ENCODE results near the gene IDI2.
"Not testable (repeated sequence)": the region's sequence is repeated elsewhere in the genome, so short reads cannot be mapped to it uniquely, and the experiment has no call there.

IDI2 gene

DNA sequence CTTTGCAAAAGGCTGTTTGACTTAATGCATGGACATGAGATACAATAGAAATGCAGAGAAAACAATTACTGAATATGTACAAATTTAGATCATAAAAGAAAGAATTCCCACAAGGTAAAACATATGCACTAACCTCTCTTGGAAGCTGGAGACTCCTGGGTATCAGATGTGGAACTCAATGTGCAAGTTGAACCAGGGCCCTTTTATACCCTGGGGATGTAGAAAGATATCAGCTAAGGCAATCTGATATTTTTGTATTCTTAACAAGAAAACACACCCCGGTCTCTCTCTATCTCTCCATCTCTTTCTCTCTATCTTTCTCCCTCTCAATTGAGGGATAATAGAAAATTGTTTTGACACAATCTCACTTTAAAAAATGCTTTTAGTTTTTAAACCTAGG lies at the start of gene IDI2:
TSS of gene IDI2 (minus strand) at position 177 of the 400 bp plus-strand sequence. CDS start 1,136 bp downstream, outside the sequence.
- no peak for DNase-seq

DNA sequence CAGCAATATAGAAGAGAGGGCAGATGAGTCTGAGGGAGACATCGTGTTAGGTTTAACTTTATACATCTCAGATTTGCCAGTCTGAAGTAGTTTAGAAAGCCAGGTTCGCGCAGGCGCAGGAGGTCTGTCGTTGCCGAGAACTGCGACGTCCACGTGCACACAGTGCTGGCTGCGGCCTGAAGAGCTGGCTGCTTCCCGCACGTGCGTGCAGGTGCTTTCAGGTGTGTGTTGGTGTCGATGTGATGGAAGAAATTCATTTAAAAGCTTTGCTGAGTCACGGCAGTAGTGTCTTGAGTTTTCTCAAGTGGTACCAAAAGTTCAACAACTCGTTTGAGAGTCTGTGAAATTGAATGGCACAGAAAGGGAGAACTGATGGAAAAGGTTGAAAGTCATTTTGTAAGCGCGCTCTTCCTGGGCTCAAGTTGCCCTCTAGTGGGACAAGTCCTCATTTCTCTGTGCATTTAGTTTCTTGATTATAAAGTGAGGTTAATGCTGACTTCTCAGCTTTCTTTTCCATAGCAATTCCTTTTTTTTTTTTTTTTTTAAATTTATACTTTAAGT lies 49.2 kb upstream of the IDI2 start:
- DNase-seq: no peak

DNA sequence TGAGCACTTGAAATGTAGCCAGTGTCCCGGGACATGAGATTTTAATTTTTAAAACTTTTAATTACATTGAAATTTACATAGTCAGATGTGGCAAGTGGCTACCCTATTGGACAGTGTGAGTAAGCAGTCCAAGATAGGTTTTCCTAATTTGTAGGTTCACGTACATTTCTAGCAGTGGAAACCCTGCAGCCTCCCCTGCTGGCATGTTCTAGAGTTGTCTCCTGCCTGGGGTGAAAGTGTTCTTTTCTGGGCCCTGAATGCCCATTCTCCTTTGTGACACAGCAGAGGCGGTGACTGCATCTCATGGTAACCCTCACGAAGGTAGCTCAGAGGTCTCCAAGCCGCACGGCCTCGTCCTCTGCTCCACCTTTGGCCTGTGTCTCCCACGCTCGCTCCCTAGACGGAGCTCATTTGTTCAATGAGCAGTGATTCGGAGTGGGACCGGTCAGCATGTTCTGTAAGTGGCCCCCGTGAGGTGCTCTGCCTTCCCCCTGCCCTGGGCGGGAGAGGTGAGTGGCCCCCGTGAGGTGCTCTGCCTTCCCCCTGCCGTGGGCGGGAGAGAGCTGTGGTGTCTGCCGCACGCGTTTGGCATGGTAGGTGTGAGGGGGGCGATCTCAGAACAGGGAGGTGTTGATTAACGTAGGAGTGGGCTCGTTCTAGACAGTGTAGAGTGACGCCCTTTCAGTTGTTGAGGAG lies 48.5 kb upstream of the IDI2 start:
- no peak for DNase-seq

DNA sequence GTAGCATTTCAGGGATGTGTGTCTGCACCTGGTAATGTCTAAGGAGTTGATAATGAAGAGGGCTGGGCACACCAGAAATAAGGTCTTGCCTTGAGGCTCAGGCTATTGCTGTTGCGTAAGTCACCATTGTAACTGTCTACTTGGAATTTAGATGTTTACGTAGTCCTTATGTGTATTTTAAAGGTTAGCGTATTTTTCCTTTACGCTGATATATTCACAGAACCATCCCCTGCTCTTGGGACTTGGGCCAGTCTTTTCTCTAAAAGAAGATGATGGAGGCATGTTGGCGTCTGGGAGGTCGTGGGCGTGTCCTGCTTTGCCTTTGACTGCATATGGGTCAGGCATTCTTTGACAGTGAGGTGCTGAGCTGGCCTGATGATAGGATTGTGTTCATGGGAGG lies 45.3 kb upstream of the IDI2 start:
- no peak for DNase-seq

DNA sequence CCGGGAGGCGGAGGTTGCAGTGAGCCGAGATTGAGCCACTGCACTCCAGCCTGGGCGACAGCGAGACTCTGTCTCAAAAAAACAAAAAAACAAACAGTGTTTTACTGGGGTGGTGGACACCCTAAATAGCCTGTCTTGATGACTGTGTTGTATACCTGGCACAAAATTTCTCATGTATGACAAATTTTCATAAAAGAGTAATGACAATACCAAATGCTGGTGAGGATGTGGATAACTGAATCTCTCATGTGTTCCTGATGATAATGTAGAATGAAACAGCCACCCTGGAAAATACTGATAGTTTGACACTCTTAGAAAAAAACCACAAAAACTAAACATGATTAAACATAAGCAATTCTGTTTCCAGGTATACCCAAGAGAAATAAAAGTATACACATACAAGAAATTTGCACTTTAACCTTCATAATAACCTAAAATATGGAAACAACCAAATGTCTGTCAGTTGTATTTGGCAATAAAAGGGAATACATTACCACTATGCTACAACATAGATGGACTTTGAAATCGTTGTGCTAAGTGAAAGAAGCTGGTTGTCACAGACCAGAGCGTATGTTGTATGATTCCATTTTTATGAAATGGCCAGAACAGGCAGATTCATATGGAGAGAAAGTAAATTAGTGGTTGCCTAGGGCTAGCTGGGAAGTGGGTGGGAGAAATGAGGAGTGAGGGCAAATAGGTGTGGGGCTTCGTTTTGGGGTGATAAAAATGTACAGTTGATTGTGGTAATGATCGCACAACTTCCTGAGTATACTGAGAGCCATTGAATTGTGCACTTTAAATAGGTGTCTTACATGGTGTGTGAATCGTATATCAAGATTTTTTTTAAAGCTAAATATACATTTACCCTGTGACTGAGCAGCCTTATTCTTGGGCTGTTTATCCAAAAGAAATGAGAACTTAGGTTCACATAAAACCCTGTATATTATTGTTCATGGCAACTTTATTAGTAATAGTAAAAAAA lies 43.0 kb upstream of the IDI2 start:
- no peak for DNase-seq

DNA sequence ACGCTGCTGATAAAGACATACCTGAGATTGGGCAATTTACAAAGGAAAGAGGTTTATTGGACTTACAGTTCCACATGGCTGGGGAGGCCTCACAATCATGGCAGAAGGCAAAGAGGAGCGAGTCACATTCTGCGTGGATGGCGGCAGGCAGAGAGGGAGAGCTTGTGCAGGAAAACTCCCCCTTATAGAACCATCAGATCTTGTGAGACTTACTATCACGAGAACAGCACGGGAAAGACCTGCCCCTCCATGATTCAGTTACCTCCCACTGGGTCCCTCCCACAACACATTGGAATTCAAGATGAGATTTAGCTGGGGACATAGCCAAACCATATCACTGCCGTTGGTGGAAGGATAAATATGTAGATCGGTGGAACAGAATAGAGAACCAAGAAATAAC lies 41.1 kb upstream of the IDI2 start:
- DNase-seq: not testable (repeated sequence)

DNA sequence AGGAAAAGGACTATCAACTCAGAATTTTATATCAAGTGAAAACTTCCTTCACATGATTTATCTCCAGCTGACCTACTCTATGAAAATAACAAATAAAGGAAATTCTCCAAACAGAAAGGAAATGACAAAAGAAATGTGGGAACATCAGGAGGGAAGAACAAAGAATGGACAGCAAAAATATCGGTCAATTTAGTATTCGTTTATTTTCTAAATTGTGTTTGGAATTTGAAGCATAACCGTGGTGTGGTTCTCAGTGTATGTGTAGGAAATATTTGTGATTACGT lies 39.2 kb upstream of the IDI2 start:
- DNase-seq: no peak

DNA sequence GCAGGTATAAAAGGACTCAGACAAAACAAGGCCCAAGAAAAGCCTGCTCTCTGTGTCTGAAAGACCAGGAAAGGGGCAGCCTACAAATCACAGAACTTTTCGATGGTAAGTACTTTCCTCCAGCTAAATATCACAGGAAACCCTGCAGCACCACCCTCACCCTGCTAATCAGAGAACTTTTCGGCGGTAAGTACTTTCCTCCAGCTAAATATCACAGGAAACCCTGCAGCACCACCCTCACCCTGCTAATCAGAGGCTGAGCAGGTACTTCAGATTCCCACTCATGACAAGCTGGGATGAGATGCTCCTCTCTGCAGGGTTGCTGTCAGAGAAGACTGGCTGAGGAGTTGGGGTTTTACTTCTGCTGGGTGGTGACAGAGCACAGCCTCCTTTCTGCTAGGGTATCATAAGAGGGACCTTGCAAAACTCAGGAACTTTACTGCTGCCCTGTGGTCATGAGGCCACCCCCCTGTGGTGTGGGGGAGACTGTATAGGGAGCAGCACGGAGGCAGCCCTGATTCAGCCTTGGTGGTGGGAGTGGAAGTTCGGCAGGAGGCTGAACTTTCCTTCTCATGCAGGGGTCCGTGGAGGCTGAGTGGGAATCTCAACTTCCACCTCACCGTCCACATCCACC lies 37.7 kb upstream of the IDI2 start:
- DNase-seq: no peak

DNA sequence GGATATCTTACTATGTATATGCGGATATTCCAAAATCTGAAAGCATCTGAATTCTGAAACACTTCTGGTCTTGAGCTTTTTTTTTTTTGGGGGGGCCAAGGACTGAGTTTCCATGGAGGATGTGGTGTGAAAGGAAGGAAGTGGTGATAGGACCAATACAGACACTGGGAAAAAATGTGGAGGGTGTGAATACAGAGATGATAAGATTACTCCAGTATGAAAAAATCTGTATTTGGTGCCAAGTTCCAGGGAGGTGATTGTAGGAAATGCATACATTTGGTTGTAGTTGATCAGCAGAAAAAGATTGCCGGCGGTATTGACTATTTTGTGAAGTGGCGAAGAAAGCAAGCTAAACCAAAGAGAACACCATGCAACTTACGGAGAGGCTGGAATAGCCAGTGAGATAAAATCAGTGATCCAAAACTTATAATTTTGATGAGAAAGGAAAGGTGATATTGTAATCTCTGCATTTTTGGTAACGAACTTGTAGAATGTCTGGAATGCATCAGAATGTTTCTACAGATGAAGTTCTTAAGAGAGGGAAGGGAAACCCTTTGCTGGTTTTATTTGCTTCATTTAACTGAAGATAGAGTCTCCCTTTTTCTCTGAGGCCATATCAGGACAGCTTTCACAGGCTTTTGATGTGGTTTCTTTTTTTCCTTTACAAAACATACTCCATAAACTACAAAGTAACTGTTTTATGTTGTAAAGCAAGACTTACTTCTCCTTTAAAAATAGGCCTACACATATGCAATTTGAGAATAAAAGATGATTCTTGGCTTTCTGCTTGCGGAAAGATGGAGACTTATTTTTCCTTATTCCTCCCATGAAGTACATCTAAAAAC lies 36.5 kb upstream of the IDI2 start:
- no peak for DNase-seq

DNA sequence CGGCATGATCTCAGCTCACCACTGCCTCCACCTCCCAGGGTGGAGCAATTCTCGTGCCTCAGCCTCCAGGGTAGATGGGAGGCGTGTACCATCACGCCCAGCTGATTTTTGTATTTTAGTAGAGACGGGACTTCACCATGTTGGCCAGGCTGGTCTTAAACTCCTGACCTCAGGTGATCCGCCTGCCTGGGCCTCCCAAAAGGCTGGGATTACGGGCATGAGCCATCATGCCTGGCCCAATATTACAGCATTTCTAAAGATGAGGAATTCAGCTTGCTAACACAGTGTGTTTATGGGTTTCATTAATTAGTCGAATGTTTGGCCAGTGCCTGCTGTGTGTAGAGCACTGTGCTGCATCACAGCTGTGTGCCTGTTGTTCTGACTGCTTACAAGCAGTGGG lies 34.2 kb upstream of the IDI2 start:
- DNase-seq: no peak

DNA sequence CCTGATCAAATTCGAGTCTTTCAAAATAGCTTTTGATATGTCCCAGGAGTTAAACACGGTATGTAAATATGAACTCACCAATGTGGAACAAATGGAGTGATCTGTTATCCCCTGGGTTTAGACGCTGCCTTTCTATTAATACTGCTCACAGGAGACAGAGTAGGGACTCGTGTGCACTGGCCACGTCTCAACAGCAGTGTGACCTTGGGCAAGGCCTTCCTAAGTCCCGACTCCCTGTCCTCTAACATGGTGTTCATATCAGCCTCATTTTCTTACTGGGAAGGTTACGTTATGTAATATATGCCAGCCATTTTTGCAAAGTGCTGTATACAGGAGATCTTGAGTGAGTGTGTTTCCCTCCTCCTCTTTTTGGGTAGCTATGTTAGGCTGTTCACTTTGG lies 32.4 kb upstream of the IDI2 start:
- no peak for DNase-seq

DNA sequence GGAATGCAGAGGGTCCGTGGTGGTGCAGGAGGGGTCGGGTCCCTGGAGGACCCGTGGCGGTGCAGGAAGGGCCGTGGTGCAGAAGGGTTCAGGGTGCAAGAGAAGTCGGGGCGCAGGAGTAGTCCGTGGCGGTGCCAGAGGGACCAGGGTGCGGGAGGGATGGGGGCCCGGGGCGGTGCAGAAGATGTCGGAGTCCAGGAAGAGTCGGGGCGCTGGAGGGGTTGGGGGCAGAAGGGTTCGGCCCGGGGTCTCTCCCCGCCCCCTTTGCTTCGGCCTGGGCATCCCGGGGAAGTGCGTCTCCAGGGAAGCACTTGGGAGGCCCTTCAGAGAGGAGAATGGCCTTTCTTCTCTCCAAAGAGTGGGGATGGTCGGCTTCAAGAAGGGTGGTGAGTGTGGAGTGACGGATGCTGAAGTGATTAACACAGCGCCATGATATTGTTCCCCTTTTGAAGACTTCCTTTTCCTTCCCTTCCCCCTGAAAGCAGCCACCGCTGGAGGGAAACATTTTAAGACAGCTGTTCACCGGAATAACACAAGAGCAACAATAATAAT lies 31.5 kb upstream of the IDI2 start:
- no peak for DNase-seq

DNA sequence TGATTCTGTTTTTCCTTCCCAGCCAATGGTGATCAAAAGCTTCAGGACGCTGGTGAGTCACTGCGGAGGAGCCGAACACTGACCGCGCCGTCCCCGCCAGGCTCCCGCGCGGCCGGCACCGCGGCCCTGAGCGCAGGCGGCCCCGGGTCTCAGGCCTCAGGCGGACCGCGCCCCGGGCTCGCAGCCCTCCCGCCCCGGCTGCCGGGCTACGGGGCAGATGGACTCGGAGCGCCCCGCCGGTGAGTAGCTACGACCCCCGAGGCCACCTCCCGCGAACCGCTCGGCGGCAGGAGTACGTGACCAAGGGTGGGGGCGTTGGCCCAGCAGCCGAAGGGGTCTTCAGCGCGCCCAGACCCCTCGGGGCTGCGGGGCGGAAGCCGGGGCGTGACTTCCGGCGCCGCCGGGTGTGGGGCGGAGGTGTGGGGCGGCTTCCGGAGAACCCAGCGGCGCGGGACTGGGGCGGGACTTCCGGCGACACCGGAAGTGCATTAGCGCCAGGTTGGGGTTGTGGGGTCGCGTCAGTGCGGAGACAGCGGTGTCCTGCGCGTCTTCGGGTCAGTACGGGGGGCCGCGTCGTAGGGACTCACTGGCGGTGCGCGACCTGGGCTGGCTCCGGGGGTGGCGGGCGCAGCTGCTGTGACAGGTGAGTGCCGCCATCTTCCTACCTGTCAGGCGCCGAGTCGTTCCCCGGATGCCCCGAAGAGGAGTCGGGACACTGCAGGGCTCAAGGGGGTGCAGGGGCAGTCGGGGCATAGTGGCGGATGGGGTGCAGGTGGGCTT lies 30.9 kb upstream of the IDI2 start, which contains the start of gene WDR37:
TSS of gene WDR37 (plus strand) at position 60 of the 780 bp plus-strand sequence. CDS start 15,771 bp downstream, outside the sequence.
- DNase-seq: peak; percentile 96

DNA sequence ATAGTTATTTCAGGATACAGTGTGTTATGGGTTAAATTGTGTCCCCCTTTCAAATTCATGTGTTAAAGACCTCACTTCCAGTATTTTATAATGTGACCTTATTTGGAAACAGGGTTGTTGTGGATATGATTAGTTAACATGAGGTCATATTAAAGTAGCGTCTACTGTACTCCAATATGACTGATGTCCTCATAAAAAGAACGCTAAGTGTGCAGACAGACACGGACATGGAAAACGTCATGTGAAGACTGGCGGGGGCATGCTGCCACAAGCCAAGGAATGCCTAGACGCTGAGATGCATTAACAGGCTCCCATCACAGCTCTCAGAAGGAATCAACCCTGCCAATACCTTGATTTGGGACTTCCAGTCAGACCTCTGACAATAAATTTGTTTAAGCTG lies 29.0 kb upstream of the IDI2 start:
- DNase-seq: no peak

DNA sequence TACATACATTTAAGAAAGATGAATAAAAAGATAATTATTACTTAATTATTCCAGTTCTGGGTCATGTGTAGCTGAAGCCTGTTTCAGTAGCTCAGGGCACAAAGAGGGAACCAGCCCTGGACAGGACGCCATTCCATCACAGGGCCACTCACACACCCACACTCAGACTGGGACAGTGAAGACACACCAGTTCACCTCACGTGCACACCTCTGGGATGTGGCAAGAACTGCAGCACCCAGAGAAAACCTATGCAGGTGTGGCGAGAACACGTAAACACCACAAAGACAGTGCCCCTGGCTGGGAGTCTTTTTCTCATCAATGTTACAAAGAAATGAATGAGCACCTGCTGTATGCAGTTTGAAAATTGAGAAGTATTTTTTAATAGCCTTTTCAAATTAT lies 24.9 kb upstream of the IDI2 start:
- DNase-seq: no peak

DNA sequence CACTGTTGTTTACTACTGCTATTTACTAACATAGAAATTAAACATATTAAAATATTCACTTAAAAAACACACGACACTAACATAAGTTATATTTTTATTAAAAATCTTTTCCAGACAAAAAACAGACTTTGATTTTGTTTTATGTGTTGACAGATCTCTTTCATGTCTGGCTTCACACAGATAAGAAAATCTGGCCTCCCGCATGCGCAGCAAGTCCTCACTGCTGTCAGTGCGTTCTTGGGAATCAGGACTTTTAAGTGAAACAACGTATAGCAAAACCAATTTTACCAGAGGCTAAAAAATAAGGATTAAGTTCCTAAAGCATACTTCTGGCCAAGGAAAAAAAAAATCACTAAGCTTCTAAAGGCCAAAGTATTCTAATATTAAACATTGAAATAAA lies 24.5 kb upstream of the IDI2 start:
- no peak for DNase-seq

DNA sequence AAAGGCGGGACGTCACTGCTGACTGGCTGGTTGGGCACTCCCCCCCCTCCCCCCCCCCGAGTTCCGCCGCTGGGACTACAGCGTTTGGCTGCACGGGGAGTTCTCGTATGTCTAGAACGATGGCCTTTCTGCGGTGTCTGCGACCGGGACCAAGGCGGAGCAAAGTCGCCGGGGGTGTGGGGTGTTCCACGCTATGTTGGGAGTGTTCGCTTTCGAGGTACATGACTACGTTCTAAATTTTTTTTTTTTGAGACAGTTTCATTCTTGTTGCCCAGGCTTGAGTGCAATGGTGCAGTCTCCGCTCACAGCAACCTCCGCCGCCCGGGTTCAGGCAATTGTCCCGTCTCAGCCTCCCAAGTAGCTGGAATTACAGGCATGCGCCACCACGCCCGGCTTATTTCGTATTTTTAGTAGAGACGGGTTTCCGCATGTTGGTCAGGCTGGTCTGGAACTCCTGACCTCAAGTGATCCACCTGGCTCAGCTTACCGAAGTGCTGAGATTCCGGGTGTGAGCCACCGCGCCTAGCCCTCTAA lies 23.8 kb upstream of the IDI2 start:
- no peak for DNase-seq

DNA sequence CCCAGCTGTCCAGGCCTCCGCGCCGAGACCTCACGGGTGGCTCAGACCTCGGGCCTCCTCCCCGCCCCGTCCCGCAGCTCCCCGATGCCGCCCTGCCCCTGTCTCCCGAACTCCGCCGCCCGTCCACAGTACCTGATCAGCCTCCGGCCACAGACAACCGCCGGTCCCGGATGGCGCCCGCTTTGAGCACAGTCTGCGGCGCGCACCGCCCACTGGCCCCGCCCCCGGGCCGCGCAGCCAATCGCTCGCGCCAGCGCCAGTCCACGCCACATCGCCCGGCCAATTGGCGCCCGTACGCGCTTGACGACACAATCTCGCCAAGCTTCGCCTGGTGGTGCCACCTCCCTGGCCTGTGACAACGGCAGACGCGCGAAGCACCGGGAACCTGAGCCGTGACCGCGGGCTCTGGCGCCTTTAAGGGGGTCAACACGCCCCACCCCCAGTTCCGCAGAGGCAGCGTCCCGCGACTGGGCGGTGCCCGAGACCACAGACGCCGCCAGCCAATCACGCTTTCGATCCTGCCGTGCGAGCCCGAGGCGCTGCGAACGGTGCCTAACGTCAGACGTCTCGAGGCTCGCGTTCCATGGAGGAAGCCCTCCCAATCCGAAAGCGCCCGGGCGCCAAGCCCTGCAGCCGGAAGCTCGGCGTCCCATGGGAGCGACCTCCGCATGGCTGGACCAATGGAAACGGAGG lies 23.2 kb upstream of the IDI2 start, which contains the start of gene IDI1:
TSS of gene IDI1 (minus strand) at position 388 of the 693 bp plus-strand sequence. CDS start at position 272, 116 bp downstream.
- peak; percentile 99 for DNase-seq

DNA sequence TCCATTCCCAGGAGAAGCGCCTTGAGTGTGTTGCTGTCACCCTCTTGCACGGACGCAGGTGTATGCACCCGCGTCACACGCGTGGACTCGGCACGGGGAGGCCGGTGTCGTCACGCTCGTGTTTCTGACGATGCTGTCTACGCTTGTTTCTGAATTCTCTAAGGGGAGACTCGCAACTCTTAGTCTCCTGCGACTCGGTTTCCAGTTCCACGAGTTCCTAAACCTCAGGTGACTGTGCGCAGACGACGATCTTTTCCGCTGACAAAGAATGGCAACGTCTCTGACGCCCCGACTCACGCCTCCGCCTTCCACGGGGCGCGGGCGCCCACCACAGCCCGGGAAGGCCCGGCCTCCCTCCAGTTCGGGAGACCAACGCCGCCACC lies 22.7 kb upstream of the IDI2 start:
- DNase-seq: no peak

DNA sequence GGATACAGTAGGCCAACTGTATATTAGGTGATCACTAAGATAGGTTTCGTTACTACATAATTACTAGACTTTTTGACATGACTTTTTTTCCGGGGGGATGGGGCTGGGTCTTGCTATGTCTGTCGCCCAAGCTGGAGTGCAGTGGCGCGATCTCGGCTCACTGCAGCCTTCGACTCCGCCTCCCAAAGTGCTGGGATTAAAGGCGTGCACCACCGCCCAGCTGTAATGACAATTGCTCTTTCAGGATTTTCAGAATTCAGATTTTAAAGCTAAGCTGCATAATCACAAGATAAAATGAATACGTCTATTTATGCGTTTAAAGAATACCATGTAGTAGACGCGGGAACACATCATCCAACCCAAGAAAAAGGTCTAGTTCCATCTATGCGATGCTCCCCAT lies 22.3 kb upstream of the IDI2 start:
- DNase-seq: no peak
